BJ (cell line): Measurements from ENCODE around the gene SYNGR3. TPM values are rescaled to one million over a fixed set of nuclear protein-coding genes. Genes with fewer than 3 reads are reported as not detected.
"Not testable (repeated sequence)": the region's sequence is repeated elsewhere in the genome, so short reads cannot be mapped to it uniquely, and the experiment has no call there.

ENCODE experiments used
- CTCF ChIA-PET: fragments of 350-600 bp; formaldehyde crosslinking; extraction: SDS; loops from one replicate; lab custom pipeline; 2021; ENCODE audit warnings: antibody characterized with exemption, inconsistent platforms; lab: Yijun Ruan, JAX
- POLR2A ChIA-PET: fragments of 300-600 bp; sonication (Branson Sonifier 250); formaldehyde crosslinking; extraction: SDS; loops from one replicate; lab custom pipeline; 2021; ENCODE audit warnings: antibody characterized with exemption; lab: Charles Lee
- DNase-seq: peaks from one replicate; pipeline ENCODE4 v3.0.0-alpha.2; 2011; ENCODE audit warnings: low read depth
- H3K27me3 ChIP-seq: 2 replicates; pipeline ENCODE4 v1.6.0; 2011; ENCODE audit warnings: low read length; ENCODE audit not compliant: control insufficient read depth, insufficient read depth
- H3K36me3 ChIP-seq: 2 replicates; pipeline ENCODE4 v1.5.1; 2011; ENCODE audit warnings: low read length; ENCODE audit not compliant: control insufficient read depth, insufficient read depth
- H3K4me3 ChIP-seq: 2 replicates; pipeline ENCODE4 v1.5.1; 2011; ENCODE audit warnings: low read depth, mild to moderate bottlenecking, control low read depth, low read length
- CTCF ChIP-seq: IDR thresholded peaks from 2 replicates; pipeline ENCODE4 v1.5.1; 2011; ENCODE audit warnings: low read depth, mild to moderate bottlenecking, control low read depth, inconsistent platforms, low read length, moderate library complexity; ENCODE audit not compliant: insufficient read depth
- polyA plus RNA-seq: library from polyadenylated mRNA; depleted of rRNA; stranded (reverse); fragments of >200 nt; gene quantifications from 2 replicates; pipeline ENCODE4 v1.2.3, GENCODE V29; 2011

The SYNGR3 gene
- polyA plus RNA-seq, 1 experiment, result 3.3 TPM

- no peak for TF ChIP-seq CTCF
- Histone ChIP-seq H3K4me3 (no peak overlapping the region), H3K27me3 (no peaks in the 10 kb centered on the region), H3K36me3 (no peaks in the 10 kb centered on the region)
- no peak for DNase-seq
- ChIA-PET POLR2A (no interaction called here), CTCF (interaction anchor here (1.1 to 2.3 kb wide), 2 partner anchors 12 to 18 kb away, joined by 3 to 6 read pairs; partner anchors contain the start of gene NDUFB10)
Measured at GRCh38 chr16:1947369-1947670, 42.5 kb upstream of the SYNGR3 start.

- CTCF ChIA-PET, result interaction anchor here (0.6 to 0.7 kb wide), 2 partner anchors 11 to 410 kb away, joined by 3 to 5 read pairs; no protein-coding TSS in a partner anchor
- no peak for TF ChIP-seq CTCF
Measured at GRCh38 chr16:1949507-1949906, 40.3 kb upstream of the SYNGR3 start.

GRCh38 chr16:1950047-1950446 lies 39.7 kb upstream of the SYNGR3 start:
- ChIA-PET POLR2A (no interaction called here), CTCF (interaction anchor here (1.1 to 1.7 kb wide), 2 partner anchors 9 to 53 kb away, joined by 3 read pairs; no protein-coding TSS in a partner anchor)
- TF ChIP-seq CTCF, result no peak
- Histone ChIP-seq H3K36me3 (no peaks in the 10 kb centered on the region), H3K27me3 (no peaks in the 10 kb centered on the region), H3K4me3 (no peak overlapping the region)
- DNase-seq, result no peak

More at GRCh38 chr16:1949507-1949906, 40.3 kb upstream of the SYNGR3 start:
- Histone ChIP-seq H3K4me3 (no peak overlapping the region), H3K27me3 (no peaks in the 10 kb centered on the region), H3K36me3 (no peaks in the 10 kb centered on the region)
- POLR2A ChIA-PET, result interaction anchor here (0.7 kb wide), 1 partner anchor 206 kb away, joined by 22 read pairs; no protein-coding TSS in a partner anchor
- no peak for DNase-seq

DNA sequence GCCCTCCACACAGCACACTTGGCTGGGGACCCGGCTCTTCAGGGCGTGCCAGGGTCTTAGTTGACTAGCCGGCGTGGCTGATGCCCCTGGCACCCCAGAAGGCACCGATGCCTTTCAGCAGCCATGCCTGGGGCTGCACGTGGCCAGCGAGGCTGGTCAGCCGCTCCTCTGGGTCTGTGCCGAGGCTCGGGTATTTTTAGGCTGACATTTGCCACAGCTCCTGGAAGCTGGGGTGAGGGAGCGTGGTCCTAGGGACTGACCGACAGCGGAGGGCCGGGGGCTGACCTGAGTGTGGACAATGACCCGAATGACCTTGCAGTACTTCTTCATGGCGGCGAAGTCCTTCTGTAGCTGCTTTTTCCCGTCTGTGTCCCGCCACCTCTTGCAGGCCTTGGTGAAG lies 39.2 kb upstream of the SYNGR3 start:
- no peak for DNase-seq
- no peak for TF ChIP-seq CTCF
- Histone ChIP-seq H3K4me3 (no peak overlapping the region), H3K36me3 (no peaks in the 10 kb centered on the region), H3K27me3 (no peaks in the 10 kb centered on the region)
- ChIA-PET CTCF (interaction anchor here (1.1 to 1.7 kb wide), 2 partner anchors 8 to 53 kb away, joined by 3 read pairs; no protein-coding TSS in a partner anchor), POLR2A (no interaction called here)

DNA sequence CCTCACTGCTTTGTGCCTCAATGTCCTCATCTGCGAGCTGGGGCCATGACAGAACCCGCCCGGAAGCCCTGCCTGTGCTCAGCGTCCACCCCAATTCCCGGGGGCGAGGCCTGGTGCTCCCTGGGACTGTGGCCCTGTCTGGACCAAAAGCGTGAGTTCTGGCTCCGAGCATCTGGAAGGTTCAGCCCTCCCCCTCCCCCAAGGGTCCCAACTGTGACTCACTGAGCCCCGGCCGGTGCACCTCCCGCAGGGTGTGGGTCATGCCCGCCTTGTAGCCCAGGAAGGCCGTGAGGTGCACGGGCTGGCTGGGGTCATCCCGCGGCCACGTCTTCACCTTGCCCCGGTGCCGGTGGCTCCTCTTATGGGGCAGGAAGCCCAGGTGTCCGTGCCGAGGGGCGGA lies 36.0 kb upstream of the SYNGR3 start:
- no peak for DNase-seq
- ChIA-PET CTCF (interaction anchor here (1.6 kb wide), 1 partner anchor 11 kb away, joined by 7 read pairs; the partner anchor contains the start of gene RPS2), POLR2A (no interaction called here)

GRCh38 chr16:1957434-1958142 lies 32.2 kb upstream of the SYNGR3 start:
- DNase-seq, H3K27me3 ChIP-seq, CTCF ChIA-PET, H3K4me3 ChIP-seq, POLR2A ChIA-PET: not testable (repeated sequence)
- H3K36me3 ChIP-seq, result peaks cover 12% of the 10 kb centered on the region

More for the DNA sequence above, 36.0 kb upstream of the SYNGR3 start:
- H3K36me3 ChIP-seq, result no peaks in the 10 kb centered on the region
- H3K4me3 ChIP-seq, result no peak overlapping the region
- TF ChIP-seq CTCF, result no peak
- H3K27me3 ChIP-seq, result no peaks in the 10 kb centered on the region

- H3K36me3 ChIP-seq, result peaks cover 14% of the 10 kb centered on the region
- DNase-seq, H3K4me3 ChIP-seq, H3K27me3 ChIP-seq, POLR2A ChIA-PET: not testable (repeated sequence)
- CTCF ChIA-PET, result interaction anchor here (0.9 kb wide), 1 partner anchor 7 kb away, joined by 3 read pairs; no protein-coding TSS in a partner anchor
Measured at GRCh38 chr16:1958143-1958491, 31.7 kb upstream of the SYNGR3 start.
